Hematopoietic multipotent progenitor cell (in vitro differentiated cells): Measurements from ENCODE around the gene CA5A. TPM values are rescaled to one million over a fixed set of nuclear protein-coding genes. Genes with fewer than 3 reads are reported as not detected.

Experiments
- DNase-seq, 3 donors: peaks; one replicate each; pipeline ENCODE4 v3.0.0-alpha.2; 2011 to 2015; ENCODE audit warnings: low read depth in 2 of 3, low spot score in 2 of 3
- total RNA-seq: library from RNA; depleted of rRNA; stranded (reverse); fragments of >200 nt; gene quantifications from one replicate; pipeline ENCODE4 v1.2.3, GENCODE V29; 2012

The CA5A gene
- total RNA-seq, 1 donor = not detected

- DNase-seq = no peak
Observed at GRCh38 chr16:87964049-87964659, 27.8 kb upstream of the CA5A start.

DNA sequence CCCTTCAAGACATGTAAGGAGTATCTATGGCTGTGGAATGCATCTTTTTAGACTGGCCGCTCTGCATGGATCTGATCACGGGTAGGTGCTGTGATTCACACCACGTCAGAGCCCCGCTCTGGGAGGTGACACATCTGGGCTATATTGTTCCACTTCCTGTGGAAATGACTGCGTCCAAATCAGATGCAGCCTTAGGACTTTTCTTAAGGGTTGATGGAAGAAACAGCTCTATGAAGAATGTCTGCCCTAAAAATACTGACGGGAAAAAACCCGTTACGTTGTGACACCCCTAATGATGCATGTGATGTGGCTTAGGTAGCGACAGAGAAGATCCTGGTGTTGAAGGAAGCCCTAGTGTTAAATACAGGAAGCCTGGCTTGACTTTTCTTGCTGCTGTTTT lies 27.1 kb upstream of the CA5A start:
- peak in 2 of 3 donors; percentile 78 to 86 for DNase-seq

- no peak for DNase-seq
Observed at GRCh38 chr16:87961623-87962022, 25.3 kb upstream of the CA5A start.

DNA sequence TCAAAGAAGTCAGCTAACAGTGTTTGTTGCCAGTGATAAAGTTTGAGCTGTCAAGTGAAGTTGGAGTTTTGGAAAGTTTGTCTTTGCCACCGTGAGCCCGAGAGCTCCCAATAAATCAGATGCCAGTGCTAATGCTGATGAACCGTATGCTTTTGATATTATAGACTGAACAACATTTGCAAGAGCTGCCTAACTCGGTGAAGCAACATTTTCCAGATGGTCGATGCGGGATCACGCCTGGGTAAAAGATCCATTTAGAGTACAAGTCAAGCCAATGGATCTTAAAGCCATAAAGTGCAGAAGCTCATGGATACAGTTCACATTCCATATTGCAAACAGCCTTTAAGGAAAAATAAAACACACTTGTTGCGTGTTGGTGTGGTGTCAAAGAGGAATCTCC lies 24.5 kb upstream of the CA5A start:
- DNase-seq = no peak

- no peak for DNase-seq
Observed at GRCh38 chr16:87960296-87960695, 24.0 kb upstream of the CA5A start.

DNA sequence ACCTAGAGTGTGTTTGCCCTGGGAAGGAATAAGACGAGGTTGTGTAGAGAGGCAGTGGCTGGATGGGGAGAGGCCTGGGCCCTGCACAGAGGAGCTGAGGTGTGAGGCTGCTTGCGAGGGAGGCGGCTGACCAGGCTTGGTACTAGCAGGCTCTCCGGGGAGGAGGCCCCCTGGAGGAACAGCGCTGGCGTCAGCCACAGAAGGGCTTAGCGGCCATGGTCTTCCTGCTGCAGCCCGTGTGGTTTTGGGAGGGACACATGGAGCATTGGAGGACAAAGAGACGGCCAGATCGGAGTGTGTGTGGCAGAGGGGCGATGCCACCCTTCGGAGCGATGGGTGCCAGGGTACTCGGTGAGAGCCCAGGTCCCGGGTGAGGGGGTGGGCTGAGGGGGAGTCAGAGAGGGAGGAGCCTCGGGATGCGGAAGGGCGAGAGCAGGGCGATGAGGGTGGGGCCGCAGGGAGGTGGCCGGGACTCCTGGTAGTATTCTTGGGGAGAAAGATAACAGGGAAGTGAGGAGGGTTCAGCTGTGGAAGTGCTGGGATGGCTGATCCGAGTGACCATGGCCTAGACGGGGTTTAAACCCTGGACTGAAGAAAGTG lies 23.2 kb upstream of the CA5A start:
- DNase-seq = peak in 1 of 3 donors; percentile 60

GRCh38 chr16:87958632-87959031 lies 22.3 kb upstream of the CA5A start:
- DNase-seq = no peak

- DNase-seq = no peak
Observed at GRCh38 chr16:87957296-87958094, 21.2 kb upstream of the CA5A start.

DNA sequence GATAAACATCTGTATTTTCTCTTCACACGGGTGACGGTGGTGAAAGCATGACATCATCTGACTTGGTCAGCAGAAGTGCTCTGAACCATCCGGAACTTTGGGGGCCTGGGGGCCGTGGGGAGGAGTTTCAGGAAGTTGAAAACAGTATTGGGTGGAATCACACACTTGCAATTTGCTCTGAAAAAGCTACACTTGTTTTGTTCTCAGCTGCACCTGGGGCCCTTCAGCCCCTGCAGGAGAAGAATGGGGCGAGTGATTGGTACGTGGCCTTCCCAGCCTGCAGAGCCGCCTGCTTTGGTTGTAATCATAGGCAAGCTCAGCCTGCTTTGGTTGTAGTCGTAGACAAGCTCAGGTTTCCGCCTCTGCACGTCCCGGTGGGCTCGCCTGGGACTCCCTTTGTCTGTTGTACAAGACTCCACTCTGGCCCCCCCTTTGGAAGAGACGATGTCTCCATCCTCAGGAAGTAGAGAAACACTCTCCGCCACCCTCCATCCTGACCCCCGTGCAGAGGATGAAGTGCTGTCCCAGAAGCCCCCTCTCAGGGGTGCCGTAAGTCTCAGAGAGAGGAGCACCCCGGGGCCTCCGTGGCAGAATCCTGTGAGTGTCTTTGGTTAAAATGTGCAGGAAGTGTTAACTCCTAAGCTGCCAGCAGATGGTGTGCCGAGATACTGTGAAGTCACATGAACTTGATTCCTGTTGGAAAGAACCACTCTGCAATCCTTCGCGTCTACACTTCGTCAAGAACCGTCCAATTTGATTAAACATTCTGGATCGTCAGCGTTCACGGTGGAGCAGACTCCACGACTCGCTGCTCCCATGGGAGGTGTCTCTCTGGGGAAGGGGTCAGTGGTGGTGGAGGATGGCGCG lies 20.3 kb upstream of the CA5A start:
- peak; percentile 53 to 95 (median 91) for DNase-seq

GRCh38 chr16:87956098-87956364 lies 19.7 kb upstream of the CA5A start:
- DNase-seq = no peak

DNA sequence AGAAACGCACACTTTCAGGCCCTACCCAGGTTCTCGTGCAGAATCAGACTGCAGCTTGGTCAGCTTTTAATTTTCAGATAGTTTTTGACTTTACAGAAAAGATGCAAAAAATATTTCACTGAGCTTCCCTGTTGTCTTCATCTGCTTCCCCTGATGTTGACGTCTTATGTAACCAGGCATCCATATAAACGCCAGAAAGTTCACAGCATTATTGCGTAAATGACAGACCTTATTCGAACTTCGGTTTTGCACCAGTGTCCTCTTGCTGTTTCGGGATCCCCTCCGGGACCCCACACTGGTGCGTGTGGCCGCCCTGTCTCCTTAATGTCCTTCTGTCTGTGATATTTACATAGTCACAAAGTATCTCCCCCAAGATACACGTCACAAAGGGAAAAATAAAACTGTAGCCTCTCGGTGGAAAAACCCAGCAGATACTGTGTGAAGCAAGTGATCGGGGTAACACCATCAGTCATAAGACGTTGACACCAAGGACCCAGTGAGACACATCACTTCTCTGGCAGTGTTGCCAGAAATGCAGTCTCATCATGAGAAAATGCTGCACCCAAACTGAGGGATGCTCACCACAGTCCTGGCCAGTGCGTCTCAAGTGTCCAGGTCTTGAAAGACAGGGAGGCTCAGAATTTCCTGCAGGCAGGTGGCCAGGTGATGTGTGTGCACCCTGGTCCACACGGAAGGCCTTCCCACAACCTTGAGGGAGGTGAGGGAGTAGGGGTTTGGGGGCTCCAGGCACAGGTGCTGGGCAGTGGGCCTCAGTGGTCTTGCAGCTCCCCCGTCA lies 19.2 kb upstream of the CA5A start:
- DNase-seq = no peak

DNA sequence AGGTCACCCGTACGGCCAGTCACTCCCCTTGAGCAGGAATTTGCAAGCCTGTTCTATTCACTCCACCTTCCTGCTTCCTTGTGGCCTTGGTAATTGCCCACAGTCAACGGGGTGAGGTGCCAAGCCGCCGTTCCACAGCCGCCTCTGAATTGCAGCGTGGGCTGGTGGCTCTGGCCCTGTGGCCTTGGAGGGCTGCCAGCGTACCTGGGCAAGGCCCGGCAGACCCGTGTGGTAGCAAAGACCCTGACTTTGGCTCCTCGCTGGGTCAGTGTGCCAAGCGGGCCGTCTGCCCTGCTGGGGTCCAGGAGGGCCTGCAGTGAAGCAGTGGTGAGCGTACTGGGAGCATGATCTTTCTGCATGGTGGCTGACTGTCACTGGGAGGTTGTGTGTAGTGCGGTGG lies 18.5 kb upstream of the CA5A start:
- no peak for DNase-seq

DNA sequence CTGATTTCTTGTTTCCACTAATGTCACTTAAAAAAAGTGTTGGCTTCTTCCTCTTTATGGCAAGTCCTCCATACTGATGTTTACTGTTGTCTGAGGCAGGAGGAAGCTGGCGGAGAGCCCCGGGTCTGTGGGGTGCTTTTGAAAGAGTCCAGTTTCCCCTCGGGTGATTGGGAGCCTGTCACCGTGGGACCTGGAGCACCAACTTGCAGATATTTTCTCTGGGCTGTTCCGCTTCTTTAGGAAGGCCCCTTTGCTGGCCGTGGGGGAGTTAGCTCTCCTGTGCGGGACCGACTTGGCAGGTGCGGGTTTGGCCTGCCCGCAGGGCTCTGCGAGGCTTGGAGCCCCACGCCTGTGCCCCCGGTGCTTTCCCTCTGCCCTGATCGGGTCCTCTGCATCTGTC lies 18.0 kb upstream of the CA5A start:
- peak in 1 of 3 donors; percentile 55 for DNase-seq

DNA sequence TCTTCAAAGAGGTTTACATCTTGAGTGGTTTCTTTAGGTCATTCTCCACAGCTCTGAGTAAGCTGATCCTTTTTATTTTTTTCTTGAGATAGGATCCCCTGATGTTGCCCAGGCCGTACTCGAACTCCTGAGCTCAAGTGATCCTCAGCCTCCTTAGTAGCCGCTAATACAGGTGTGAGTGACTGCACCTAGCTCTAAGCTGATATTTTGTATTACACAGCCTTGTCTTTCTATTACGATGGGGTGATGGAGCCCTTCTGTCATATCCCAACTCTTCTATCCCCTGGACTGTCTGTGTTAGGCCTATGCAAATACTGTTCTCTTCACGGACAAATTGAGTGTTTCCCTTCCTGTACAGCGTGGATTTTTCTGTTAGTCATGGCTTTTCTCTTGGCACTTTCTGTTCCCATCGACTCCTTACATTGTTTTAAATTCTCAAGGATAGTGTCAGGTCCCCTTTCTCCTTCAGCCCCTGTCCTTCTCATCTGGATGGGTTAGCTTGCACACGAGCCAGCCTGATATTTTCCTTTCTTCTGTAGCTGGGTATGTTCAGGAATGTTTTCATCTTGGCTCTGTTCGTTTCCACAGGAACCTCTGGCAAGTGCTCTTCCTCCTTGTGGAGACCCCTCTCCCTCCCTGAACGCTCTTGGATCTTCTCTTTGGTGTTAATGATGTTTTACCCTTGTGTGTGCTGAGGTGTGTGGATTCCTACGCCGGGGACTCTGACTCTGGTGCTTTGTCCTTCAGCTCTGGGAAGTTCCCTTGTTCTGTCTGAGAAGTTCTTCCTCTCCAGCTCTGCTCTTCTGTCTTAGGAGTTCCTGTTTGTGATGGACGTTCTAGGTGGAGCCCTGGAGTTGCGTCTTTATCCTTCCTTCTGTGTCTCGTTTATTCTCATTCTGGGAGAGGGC lies 17.2 kb upstream of the CA5A start:
- DNase-seq = no peak

DNA sequence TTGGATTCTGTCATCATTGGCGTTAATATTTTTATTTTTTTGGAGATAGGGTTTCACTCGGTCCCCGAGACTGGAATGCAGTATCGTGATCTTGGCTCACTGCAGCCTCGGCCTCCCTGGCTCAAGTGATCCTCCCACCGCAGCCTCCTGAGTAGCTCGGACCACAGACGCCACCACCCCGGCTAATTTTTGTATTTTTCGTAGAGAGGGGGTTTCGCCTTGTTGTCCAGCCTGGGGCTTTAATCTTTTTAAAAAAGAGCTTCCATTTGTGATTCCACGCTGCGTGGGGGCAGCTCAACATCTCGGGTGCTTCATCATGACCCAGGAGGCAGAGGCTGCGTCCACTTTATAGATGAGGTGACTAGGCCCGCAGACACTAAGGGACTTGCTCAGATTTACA lies 16.4 kb upstream of the CA5A start:
- DNase-seq = no peak

- DNase-seq = peak in 2 of 3 donors; percentile 39 to 49
Observed at GRCh38 chr16:87951552-87952538, 15.5 kb upstream of the CA5A start.

DNA sequence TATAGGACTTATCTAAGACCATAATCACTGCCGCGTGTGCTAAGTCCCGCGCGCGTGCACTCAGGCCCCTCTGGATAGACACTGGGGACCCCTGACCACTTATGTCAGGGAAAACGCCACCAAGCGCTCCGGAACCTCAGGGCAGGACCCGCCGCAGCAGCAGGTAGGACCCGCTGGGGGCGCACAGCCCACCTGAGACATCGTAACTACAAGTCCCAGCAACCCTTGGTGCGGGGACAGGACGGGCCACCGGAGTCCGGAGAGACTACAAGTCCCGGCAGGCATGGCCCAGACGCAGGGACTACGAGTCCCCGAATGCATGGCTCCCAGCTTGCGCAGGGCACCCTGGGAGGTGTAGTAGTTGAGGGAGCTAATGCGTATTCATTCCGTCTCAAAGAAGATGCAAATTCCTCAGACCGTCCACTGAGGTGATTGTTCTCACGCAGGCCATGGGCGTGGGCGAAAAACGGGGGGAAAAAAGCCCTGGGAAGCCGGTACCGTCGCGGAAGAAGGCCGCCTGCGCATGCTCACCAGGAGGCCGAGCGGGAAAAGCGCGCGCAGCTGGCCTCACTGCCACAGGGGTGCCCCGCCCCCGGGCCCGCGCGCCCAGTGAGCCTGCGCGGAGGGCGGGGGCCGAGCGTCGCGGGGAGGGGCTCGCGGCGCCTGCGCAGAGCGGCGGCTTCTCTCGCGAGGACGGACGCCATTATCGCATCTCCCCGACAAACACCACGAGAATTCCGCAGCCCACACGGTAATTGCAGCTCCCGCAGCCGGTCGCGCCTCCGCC lies 14.6 kb upstream of the CA5A start, which contains the start of gene BANP:
BANP (plus strand) TSS at position 670 of the 787 bp plus-strand sequence. CDS start 23,682 bp downstream, outside the sequence.
- peak; percentile 97 to 99 (median 98) for DNase-seq
